GM19023 (cell line): ENCODE data around the gene SLC6A19.
"Not testable (repeated sequence)": the region's sequence is repeated elsewhere in the genome, so short reads cannot be mapped to it uniquely, and the experiment has no call there.

ENCODE experiments used
- ATAC-seq: cut with Tn5 transposase; IDR thresholded peaks from one replicate; pipeline ENCODE4 v1.9.1; 2021; ENCODE audit warnings: mild to moderate bottlenecking, moderate library complexity; ENCODE audit not compliant: unreplicated experiment

The SLC6A19 gene

GRCh38 chr5:1201327-1202025 is at the start of gene SLC6A19:
TSS of gene SLC6A19 (plus strand) at chr5:1201595. CDS start at chr5:1201651, 56 bp downstream.
- no peak for ATAC-seq

GRCh38 chr5:1152156-1152555 is 49.2 kb upstream of the SLC6A19 start:
- ATAC-seq = no peak

GRCh38 chr5:1152771-1153282 is 48.6 kb upstream of the SLC6A19 start:
- no peak for ATAC-seq

GRCh38 chr5:1153428-1153827 is 48.0 kb upstream of the SLC6A19 start:
- no peak for ATAC-seq

GRCh38 chr5:1155191-1156032 is 46.0 kb upstream of the SLC6A19 start:
- ATAC-seq = no peak

- ATAC-seq = no peak
Measured at GRCh38 chr5:1156033-1156753, 45.2 kb upstream of the SLC6A19 start.

GRCh38 chr5:1156754-1157460 is 44.5 kb upstream of the SLC6A19 start:
- no peak for ATAC-seq

GRCh38 chr5:1157461-1157986 is 43.9 kb upstream of the SLC6A19 start:
- not testable (repeated sequence) for ATAC-seq

- no peak for ATAC-seq
Measured at GRCh38 chr5:1158647-1159340, 42.6 kb upstream of the SLC6A19 start.

GRCh38 chr5:1159341-1159675 is 42.1 kb upstream of the SLC6A19 start:
- no peak for ATAC-seq

GRCh38 chr5:1159774-1160406 is 41.5 kb upstream of the SLC6A19 start:
- ATAC-seq = no peak

- no peak for ATAC-seq
Measured at GRCh38 chr5:1161108-1161832, 40.1 kb upstream of the SLC6A19 start.

- no peak for ATAC-seq
Measured at GRCh38 chr5:1161833-1162229, 39.6 kb upstream of the SLC6A19 start.

GRCh38 chr5:1162276-1162675 is 39.1 kb upstream of the SLC6A19 start:
- ATAC-seq = no peak

- ATAC-seq = no peak
Measured at GRCh38 chr5:1162751-1163150, 38.6 kb upstream of the SLC6A19 start.

GRCh38 chr5:1163366-1163765 is 38.0 kb upstream of the SLC6A19 start:
- no peak for ATAC-seq

- no peak for ATAC-seq
Measured at GRCh38 chr5:1163879-1164278, 37.5 kb upstream of the SLC6A19 start.

- ATAC-seq = no peak
Measured at GRCh38 chr5:1164696-1165630, 36.4 kb upstream of the SLC6A19 start.
